ENCODE results near the gene OR10A6.

The OR10A6 gene

DNA sequence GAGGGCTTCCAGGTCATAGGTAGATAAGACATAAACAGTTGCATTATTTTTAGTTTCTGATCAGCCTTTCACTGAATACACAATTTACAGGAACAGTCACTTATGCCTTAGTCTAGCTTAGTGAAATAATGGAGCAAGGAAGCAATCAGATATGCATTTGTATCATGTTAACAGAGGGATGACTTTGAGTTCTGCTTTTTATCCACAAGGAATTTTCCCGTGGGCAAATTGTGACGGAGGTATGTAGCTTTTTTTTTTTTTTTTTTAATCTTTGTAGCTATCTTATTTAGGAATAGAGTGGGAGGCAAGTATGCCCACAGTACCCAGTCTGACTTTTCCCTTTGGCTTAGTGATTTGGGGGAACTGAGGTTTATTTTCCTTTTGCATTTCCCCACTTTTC lies 37.6 kb upstream of the OR10A6 start:
- no peaks in the 10 kb centered on the region for H3K9me3 ChIP-seq (ENCODE audit: control extremely low read depth in 1 of 5, control insufficient read depth in 4 of 5, insufficient read depth in 2 of 5, low read depth in 1 of 5, low read length in 4 of 5)
- WGBS (ENCODE audit: insufficient coverage): 92% methylated on average over 2 of the region's 2 CpGs
- ChIA-PET CTCF (interaction anchor here (1.5 kb wide), 1 partner anchor 18 kb away, joined by 5 read pairs; the partner anchor contains the start of gene EIF3F), POLR2A (no interaction called here)
- no peaks in the 10 kb centered on the region for H3K36me3 ChIP-seq (ENCODE audit: control insufficient read depth in 4 of 4, insufficient read depth in 4 of 4, low read length in 3 of 4)
- H3K27ac ChIP-seq (ENCODE audit: insufficient read depth in 1 of 2, low read depth in 1 of 2, low read length in 2 of 2, poor library complexity in 1 of 2, severe bottlenecking in 2 of 2): no peak overlapping the region
- H3K4me1 ChIP-seq (ENCODE audit: control extremely low read depth in 1 of 4, control insufficient read depth in 4 of 4, insufficient read depth in 4 of 4, low read length in 3 of 4): no peaks in the 10 kb centered on the region
- no peak overlapping the region for H3K4me3 ChIP-seq (ENCODE audit: control insufficient read depth in 1 of 7, extremely low read depth in 1 of 7, insufficient read depth in 4 of 7, low read depth in 2 of 7, low read length in 6 of 7)
- DNase-seq: no peak
- peaks cover 0 to 5% (median 4%) of the 10 kb centered on the region in 5 experiments for H3K27me3 ChIP-seq (replicated peaks in 2 of 5; ENCODE audit: control insufficient read depth in 4 of 5, insufficient read depth in 5 of 5, low read length in 4 of 5)

DNA sequence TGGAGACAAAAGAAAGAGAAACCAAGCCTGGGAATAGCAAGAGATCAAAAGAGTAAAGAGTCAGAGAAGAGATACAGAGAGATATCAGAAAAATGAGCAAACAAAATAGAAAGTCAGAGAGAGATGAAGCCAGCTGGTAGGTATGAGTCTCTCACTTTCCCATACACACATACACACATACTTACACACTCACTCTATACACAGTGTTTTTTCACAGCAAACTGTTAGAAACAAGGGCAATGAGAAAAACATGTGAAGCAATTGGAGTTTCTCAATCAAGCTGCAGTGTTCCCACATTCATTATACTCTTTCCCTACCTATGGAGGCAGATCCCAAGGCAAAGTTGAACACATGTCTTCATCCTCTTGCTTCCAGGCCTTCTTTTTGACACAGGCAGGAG lies 36.8 kb upstream of the OR10A6 start:
- POLR2A ChIA-PET: no interaction called here
- H3K27ac ChIP-seq (ENCODE audit: insufficient read depth in 1 of 2, low read depth in 1 of 2, low read length in 2 of 2, poor library complexity in 1 of 2, severe bottlenecking in 2 of 2): no peak overlapping the region

DNA sequence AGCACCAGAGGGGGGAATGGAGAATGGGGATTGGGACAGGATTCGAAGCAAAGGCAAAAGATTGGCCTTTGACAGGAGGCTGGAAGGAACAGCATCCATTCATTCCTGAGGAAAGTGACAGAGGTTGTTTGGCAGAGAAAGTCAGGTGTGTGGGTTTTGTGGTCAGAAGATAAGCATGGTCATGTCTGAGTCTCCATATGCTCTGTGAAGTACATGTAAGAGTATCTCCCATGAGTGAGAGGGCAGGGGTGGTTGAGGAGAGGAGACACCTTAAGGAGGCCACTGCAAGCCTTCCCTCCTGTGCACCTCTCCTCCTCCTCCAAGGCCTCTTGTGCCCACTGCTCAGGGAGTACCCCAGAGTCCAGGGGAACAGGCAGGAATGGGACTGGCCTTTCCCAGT lies 36.0 kb upstream of the OR10A6 start:
- H3K27me3 ChIP-seq (replicated peaks in 2 of 5; ENCODE audit: control insufficient read depth in 4 of 5, insufficient read depth in 5 of 5, low read length in 4 of 5): peaks cover 0 to 5% (median 4%) of the 10 kb centered on the region in 5 experiments
- 100% methylated on average over 1 of the region's 1 CpG for WGBS (ENCODE audit: insufficient coverage)

More for the DNA sequence above, 36.8 kb upstream of the OR10A6 start:
- Histone ChIP-seq H3K9me3 (ENCODE audit: control extremely low read depth in 1 of 5, control insufficient read depth in 4 of 5, insufficient read depth in 2 of 5, low read depth in 1 of 5, low read length in 4 of 5) (no peaks in the 10 kb centered on the region), H3K27me3 (replicated peaks in 2 of 5; ENCODE audit: control insufficient read depth in 4 of 5, insufficient read depth in 5 of 5, low read length in 4 of 5) (peaks cover 0 to 5% (median 4%) of the 10 kb centered on the region in 5 experiments), H3K4me1 (ENCODE audit: control extremely low read depth in 1 of 4, control insufficient read depth in 4 of 4, insufficient read depth in 4 of 4, low read length in 3 of 4) (no peaks in the 10 kb centered on the region), H3K4me3 (ENCODE audit: control insufficient read depth in 1 of 7, extremely low read depth in 1 of 7, insufficient read depth in 4 of 7, low read depth in 2 of 7, low read length in 6 of 7) (no peak overlapping the region), H3K36me3 (ENCODE audit: control insufficient read depth in 4 of 4, insufficient read depth in 4 of 4, low read length in 3 of 4) (no peaks in the 10 kb centered on the region)
- no peak for DNase-seq
- CTCF ChIA-PET: interaction anchor here (1.5 kb wide), 1 partner anchor 19 kb away, joined by 5 read pairs; the partner anchor contains the start of gene EIF3F

DNA sequence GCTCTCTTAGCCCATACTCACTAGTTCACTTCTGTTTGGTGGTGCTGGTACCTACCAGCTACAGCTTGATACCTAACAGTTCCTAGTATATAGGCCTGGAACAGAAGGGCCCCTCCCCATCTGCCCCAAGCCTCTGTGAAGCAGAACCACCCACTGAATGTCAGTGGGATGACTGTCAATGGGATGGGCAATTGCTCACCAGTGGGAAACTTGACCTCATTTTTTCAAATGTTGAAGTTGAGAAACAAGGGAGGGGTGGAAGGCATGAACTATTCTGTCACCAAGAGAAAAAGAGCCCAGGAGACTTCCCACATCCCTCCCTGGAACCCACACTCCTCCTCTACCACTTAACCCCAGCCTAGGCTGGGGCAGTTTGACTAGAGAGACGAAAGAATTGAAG lies 34.3 kb upstream of the OR10A6 start, which contains the start of gene NLRP10:
Gene NLRP10, minus strand, starts transcription at position 62 of the 400 bp plus-strand sequence. CDS start 1,952 bp downstream, outside the sequence.
- no peak for DNase-seq
- Histone ChIP-seq H3K27ac (ENCODE audit: insufficient read depth in 1 of 2, low read depth in 1 of 2, low read length in 2 of 2, poor library complexity in 1 of 2, severe bottlenecking in 2 of 2) (no peak within 1 kb of the TSS), H3K27me3 (replicated peaks in 2 of 5; ENCODE audit: control insufficient read depth in 4 of 5, insufficient read depth in 5 of 5, low read length in 4 of 5) (peaks cover 0 to 13% (median 4%) of the 10 kb centered on the region in 5 experiments), H3K36me3 (ENCODE audit: control insufficient read depth in 4 of 4, insufficient read depth in 4 of 4, low read length in 3 of 4) (no peaks in the 10 kb centered on the region), H3K4me1 (ENCODE audit: control extremely low read depth in 1 of 4, control insufficient read depth in 4 of 4, insufficient read depth in 4 of 4, low read length in 3 of 4) (no peaks in the 10 kb centered on the region), H3K9me3 (ENCODE audit: control extremely low read depth in 1 of 5, control insufficient read depth in 4 of 5, insufficient read depth in 2 of 5, low read depth in 1 of 5, low read length in 4 of 5) (peaks cover 0 to 2% (median 0%) of the 10 kb centered on the region in 5 experiments), H3K4me3 (ENCODE audit: control insufficient read depth in 1 of 7, extremely low read depth in 1 of 7, insufficient read depth in 4 of 7, low read depth in 2 of 7, low read length in 6 of 7) (no peak within 1 kb of the TSS)
- WGBS (ENCODE audit: insufficient coverage): no CpG with 5 or more reads among the region's 1 CpG
- CTCF ChIA-PET: interaction anchor here (0.8 kb wide), 1 partner anchor 41 kb away, joined by 3 read pairs; no protein-coding TSS in a partner anchor
- POLR2A ChIA-PET: no interaction called here

More for the DNA sequence above, 36.0 kb upstream of the OR10A6 start:
- Histone ChIP-seq H3K27ac (ENCODE audit: insufficient read depth in 1 of 2, low read depth in 1 of 2, low read length in 2 of 2, poor library complexity in 1 of 2, severe bottlenecking in 2 of 2) (no peak overlapping the region), H3K4me3 (ENCODE audit: control insufficient read depth in 1 of 7, extremely low read depth in 1 of 7, insufficient read depth in 4 of 7, low read depth in 2 of 7, low read length in 6 of 7) (no peak overlapping the region), H3K4me1 (ENCODE audit: control extremely low read depth in 1 of 4, control insufficient read depth in 4 of 4, insufficient read depth in 4 of 4, low read length in 3 of 4) (no peaks in the 10 kb centered on the region), H3K9me3 (ENCODE audit: control extremely low read depth in 1 of 5, control insufficient read depth in 4 of 5, insufficient read depth in 2 of 5, low read depth in 1 of 5, low read length in 4 of 5) (no peaks in the 10 kb centered on the region), H3K36me3 (ENCODE audit: control insufficient read depth in 4 of 4, insufficient read depth in 4 of 4, low read length in 3 of 4) (no peaks in the 10 kb centered on the region)
- ChIA-PET POLR2A (no interaction called here), CTCF (no interaction called here)
- DNase-seq: no peak

DNA sequence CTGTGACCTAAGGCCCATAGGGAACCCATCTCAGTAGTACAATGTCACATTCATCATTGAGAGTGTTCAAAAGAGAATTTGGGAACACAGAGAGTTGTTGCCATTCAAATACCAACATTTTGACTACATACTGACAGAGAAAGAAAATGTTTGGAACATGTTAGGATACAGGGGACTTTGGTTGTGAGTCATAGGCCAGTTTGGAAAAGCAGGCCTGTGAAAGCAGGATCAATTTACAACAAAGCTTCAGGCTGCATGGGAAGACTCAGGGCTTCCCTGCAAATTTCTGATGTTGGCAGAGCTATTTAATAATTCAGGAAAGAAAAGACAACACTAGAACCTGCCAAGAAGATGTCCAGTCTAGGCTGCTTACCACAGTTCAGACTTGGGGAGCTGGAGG lies 33.8 kb upstream of the OR10A6 start:
- no peak overlapping the region for H3K27ac ChIP-seq (ENCODE audit: insufficient read depth in 1 of 2, low read depth in 1 of 2, low read length in 2 of 2, poor library complexity in 1 of 2, severe bottlenecking in 2 of 2)
- CTCF ChIA-PET: no interaction called here

DNA sequence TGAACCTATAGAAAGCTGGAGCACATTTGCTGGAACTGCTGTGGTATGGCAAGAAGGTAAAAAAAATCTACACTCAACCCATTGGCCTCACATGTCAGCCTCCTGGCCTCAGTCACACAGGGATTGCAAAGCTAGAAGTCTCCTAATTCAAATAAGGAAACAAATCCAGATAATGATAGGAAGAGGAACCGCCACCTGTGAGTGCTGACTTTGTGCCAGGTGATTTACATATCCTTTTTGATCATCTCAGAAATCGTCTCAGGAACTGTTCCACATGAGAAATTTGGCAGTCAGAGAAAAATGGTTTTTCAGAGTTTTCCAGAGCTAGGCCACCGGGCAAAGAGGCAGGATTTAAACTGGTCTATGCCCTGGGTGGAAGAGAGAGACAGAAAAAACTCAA lies 33.2 kb upstream of the OR10A6 start:
- Histone ChIP-seq H3K27me3 (replicated peaks in 2 of 5; ENCODE audit: control insufficient read depth in 4 of 5, insufficient read depth in 5 of 5, low read length in 4 of 5) (peaks cover 0 to 13% (median 0%) of the 10 kb centered on the region in 5 experiments), H3K4me3 (ENCODE audit: control insufficient read depth in 1 of 7, extremely low read depth in 1 of 7, insufficient read depth in 4 of 7, low read depth in 2 of 7, low read length in 6 of 7) (no peak overlapping the region), H3K9me3 (ENCODE audit: control extremely low read depth in 1 of 5, control insufficient read depth in 4 of 5, insufficient read depth in 2 of 5, low read depth in 1 of 5, low read length in 4 of 5) (peaks cover 0 to 2% (median 0%) of the 10 kb centered on the region in 5 experiments), H3K36me3 (ENCODE audit: control insufficient read depth in 4 of 4, insufficient read depth in 4 of 4, low read length in 3 of 4) (no peaks in the 10 kb centered on the region), H3K4me1 (ENCODE audit: control extremely low read depth in 1 of 4, control insufficient read depth in 4 of 4, insufficient read depth in 4 of 4, low read length in 3 of 4) (no peaks in the 10 kb centered on the region), H3K27ac (ENCODE audit: insufficient read depth in 1 of 2, low read depth in 1 of 2, low read length in 2 of 2, poor library complexity in 1 of 2, severe bottlenecking in 2 of 2) (no peak overlapping the region)
- CTCF ChIA-PET: no interaction called here
- POLR2A ChIA-PET: no interaction called here
- DNase-seq: no peak
- WGBS (ENCODE audit: insufficient coverage): 79% methylated on average over 3 of the region's 3 CpGs

More for the DNA sequence above, 33.8 kb upstream of the OR10A6 start:
- no peak for DNase-seq
- POLR2A ChIA-PET: no interaction called here
- H3K9me3 ChIP-seq (ENCODE audit: control extremely low read depth in 1 of 5, control insufficient read depth in 4 of 5, insufficient read depth in 2 of 5, low read depth in 1 of 5, low read length in 4 of 5): peaks cover 0 to 2% (median 0%) of the 10 kb centered on the region in 5 experiments
- no peak overlapping the region for H3K4me3 ChIP-seq (ENCODE audit: control insufficient read depth in 1 of 7, extremely low read depth in 1 of 7, insufficient read depth in 4 of 7, low read depth in 2 of 7, low read length in 6 of 7)
- no peaks in the 10 kb centered on the region for H3K36me3 ChIP-seq (ENCODE audit: control insufficient read depth in 4 of 4, insufficient read depth in 4 of 4, low read length in 3 of 4)
- no peaks in the 10 kb centered on the region for H3K4me1 ChIP-seq (ENCODE audit: control extremely low read depth in 1 of 4, control insufficient read depth in 4 of 4, insufficient read depth in 4 of 4, low read length in 3 of 4)
- H3K27me3 ChIP-seq (replicated peaks in 2 of 5; ENCODE audit: control insufficient read depth in 4 of 5, insufficient read depth in 5 of 5, low read length in 4 of 5): peaks cover 0 to 13% (median under 1%) of the 10 kb centered on the region in 5 experiments

DNA sequence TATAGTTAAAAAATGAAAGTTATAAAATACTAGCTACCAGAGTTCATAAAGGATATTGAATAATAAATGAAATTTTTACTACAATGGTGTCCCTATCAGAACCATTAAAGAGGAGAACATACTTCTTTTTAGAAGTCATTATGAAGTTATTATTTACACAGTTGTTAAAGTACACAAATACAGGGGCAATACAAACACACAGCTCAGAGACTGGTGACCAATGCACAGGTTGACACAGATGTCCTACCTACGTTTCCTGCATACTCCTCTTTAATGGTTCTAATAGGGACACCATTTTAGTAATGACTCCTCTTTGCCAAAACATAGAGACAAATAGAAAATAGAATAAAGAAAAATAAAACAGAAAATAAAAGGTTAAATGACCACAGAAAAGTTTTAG lies 24.1 kb upstream of the OR10A6 start:
- WGBS (ENCODE audit: insufficient coverage): no CpG with 5 or more reads among the region's 1 CpG

More for the DNA sequence above, 24.1 kb upstream of the OR10A6 start:
- CTCF ChIA-PET: no interaction called here
- Histone ChIP-seq H3K9me3 (ENCODE audit: control extremely low read depth in 1 of 5, control insufficient read depth in 4 of 5, insufficient read depth in 2 of 5, low read depth in 1 of 5, low read length in 4 of 5) (peaks cover 0 to 2% (median 0%) of the 10 kb centered on the region in 5 experiments), H3K27ac (ENCODE audit: insufficient read depth in 1 of 2, low read depth in 1 of 2, low read length in 2 of 2, poor library complexity in 1 of 2, severe bottlenecking in 2 of 2) (no peak overlapping the region), H3K27me3 (replicated peaks in 2 of 5; ENCODE audit: control insufficient read depth in 4 of 5, insufficient read depth in 5 of 5, low read length in 4 of 5) (peaks cover 0 to 4% (median 0%) of the 10 kb centered on the region in 5 experiments), H3K36me3 (ENCODE audit: control insufficient read depth in 4 of 4, insufficient read depth in 4 of 4, low read length in 3 of 4) (no peaks in the 10 kb centered on the region), H3K4me3 (ENCODE audit: control insufficient read depth in 1 of 7, extremely low read depth in 1 of 7, insufficient read depth in 4 of 7, low read depth in 2 of 7, low read length in 6 of 7) (no peak overlapping the region), H3K4me1 (ENCODE audit: control extremely low read depth in 1 of 4, control insufficient read depth in 4 of 4, insufficient read depth in 4 of 4, low read length in 3 of 4) (no peaks in the 10 kb centered on the region)
- POLR2A ChIA-PET: no interaction called here
- no peak for DNase-seq
